PC-3 (cell line): ENCODE data around the gene PLCD1. TPM values are rescaled to one million over a fixed set of nuclear protein-coding genes. Genes with fewer than 3 reads are reported as not detected.

Experiments
- ATAC-seq: fragments of 200-7000 bp; cut with Tn5 transposase; 2 replicates; pipeline ENCODE4 v1.9.1; 2020; ENCODE audit warnings: mild to moderate bottlenecking, moderate library complexity
- BruUV-seq: library from RNA; stranded (reverse); fragments of 400-500 nt; replicated peaks from 2 replicates; lab custom pipeline; 2021; lab: Mats Ljungman, UMichigan
- CTCF ChIA-PET: fragments of 300-600 bp; sonication (Branson Sonifier 250); formaldehyde crosslinking; loops from one replicate; lab custom pipeline; 2022; ENCODE audit warnings: antibody characterized with exemption; lab: Charles Lee
- POLR2A ChIA-PET: fragments of 300-600 bp; sonication (Branson Sonifier 250); formaldehyde crosslinking; loops from one replicate; lab custom pipeline; 2022; ENCODE audit warnings: antibody characterized with exemption; ENCODE audit not compliant: unreplicated experiment; lab: Charles Lee
- DNase-seq: peaks from one replicate; pipeline ENCODE4 v3.0.0-alpha.2; 2015
- H2AFZ ChIP-seq: fragments of 300-600 bp; sonication (generic); 2 replicates; pipeline ENCODE4 v1.6.0; 2016; ENCODE audit warnings: antibody characterized with exemption, low read length
- H3F3A ChIP-seq: fragments of 300-600 bp; sonication (generic); one replicate; pipeline ENCODE4 v1.6.0; 2017; ENCODE audit warnings: antibody characterized with exemption, low read length, control low read depth, mild to moderate bottlenecking; ENCODE audit not compliant: unreplicated experiment
- H3K27ac ChIP-seq: fragments of 300-600 bp; sonication (generic); 2 replicates; pipeline ENCODE4 v1.5.1; 2016; ENCODE audit warnings: mild to moderate bottlenecking, low read length
- H3K27me3 ChIP-seq: fragments of 300-600 bp; sonication (generic); 2 replicates; pipeline ENCODE4 v1.6.1; 2016; ENCODE audit warnings: low read length, mixed read lengths
- H3K36me3 ChIP-seq: fragments of 300-600 bp; sonication (generic); 2 replicates; pipeline ENCODE4 v1.6.1; 2016; ENCODE audit warnings: low read depth, mixed run types, low read length, mixed read lengths
- H3K4me1 ChIP-seq: fragments of 300-600 bp; sonication (generic); 2 replicates; pipeline ENCODE4 v1.5.1; 2016; ENCODE audit warnings: low read length; ENCODE audit not compliant: insufficient read depth
- H3K4me2 ChIP-seq: fragments of 300-600 bp; sonication (generic); 2 replicates; pipeline ENCODE4 v1.6.0; 2016; ENCODE audit warnings: low read length
- H3K4me3 ChIP-seq: fragments of 300-600 bp; sonication (generic); 2 replicates; pipeline ENCODE4 v1.5.1; 2016; ENCODE audit warnings: mild to moderate bottlenecking, low read length, mixed read lengths
- H3K79me2 ChIP-seq: fragments of 300-600 bp; sonication (generic); 2 replicates; pipeline ENCODE4 v1.6.1; 2017; ENCODE audit warnings: low read length, mixed read lengths
- H3K9ac ChIP-seq: fragments of 300-600 bp; sonication (generic); 2 replicates; pipeline ENCODE4 v1.6.0; 2016; ENCODE audit warnings: mild to moderate bottlenecking, low read length
- H3K9me2 ChIP-seq: fragments of 300-600 bp; sonication (generic); replicated peaks from 2 replicates; pipeline ENCODE4 v1.6.1; 2016; ENCODE audit warnings: mixed run types, low read length, mixed read lengths
- H3K9me3 ChIP-seq: fragments of 300-600 bp; sonication (generic); 2 replicates; pipeline ENCODE4 v1.6.1; 2016; ENCODE audit warnings: low read length, mixed read lengths
- H4K20me1 ChIP-seq: fragments of 300-600 bp; sonication (generic); 2 replicates; pipeline ENCODE4 v1.6.1; 2016; ENCODE audit warnings: low read length, mixed read lengths
- EZH2 ChIP-seq: fragments of 300-600 bp; sonication (generic); IDR thresholded peaks from one replicate; pipeline ENCODE4 v1.6.1; 2017; ENCODE audit warnings: antibody characterized with exemption, mild to moderate bottlenecking, low read length; ENCODE audit not compliant: unreplicated experiment
- EZH2phosphoT487 ChIP-seq: fragments of 300-600 bp; sonication (generic); IDR thresholded peaks from 2 replicates; pipeline ENCODE4 v1.6.1; 2018; ENCODE audit warnings: mild to moderate bottlenecking, antibody characterized with exemption, low read length, borderline replicate concordance
- intact Hi-C: fragments of 100-400 bp; cut with micrococcal nuclease; formaldehyde crosslinking; loops from 2 replicates; pipeline ENCODE4 v1.9.0; 2023
- total RNA-seq: library from RNA; depleted of rRNA; stranded (reverse); fragments of >200 nt; gene quantifications from 2 replicates; pipeline ENCODE4 v1.2.3, GENCODE V29; 2014
- TF ChIP-seq, protein P1 (sequence below): fragments of 300-600 bp; sonication (generic); conservative IDR thresholded peaks from 2 replicates; pipeline ENCODE4 v1.5.1; 2017; ENCODE audit warnings: antibody characterized with exemption, low read depth, mild to moderate bottlenecking, low read length

Gene PLCD1
- total RNA-seq, 1 experiment from 2014 or later = 18.5 TPM

DNA sequence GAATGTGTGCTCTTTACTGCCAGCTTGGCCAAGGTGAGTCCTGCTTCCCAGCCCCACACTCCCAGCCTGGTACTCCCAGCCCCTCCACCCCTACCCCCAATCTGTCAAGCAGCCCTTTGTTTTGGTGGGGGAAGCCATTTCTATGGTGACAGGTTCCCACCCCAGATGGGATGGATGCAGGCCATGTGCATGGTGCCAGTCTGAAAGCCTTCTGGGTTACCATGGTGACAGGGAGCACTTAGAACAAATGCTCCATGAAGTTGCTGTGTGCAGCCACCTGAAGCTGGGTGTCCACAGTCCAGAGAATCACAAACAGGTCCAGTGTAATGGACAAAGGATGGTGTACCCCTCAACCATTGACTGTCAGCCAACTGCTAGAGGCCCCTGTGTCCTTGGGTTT, 58.0 kb downstream of the PLCD1 start:
- Histone ChIP-seq H3K4me2 (no peak overlapping the region), H2AFZ (no peak overlapping the region), H3K9me2 (no peaks in the 10 kb centered on the region), H3K27me3 (no peaks in the 10 kb centered on the region), H3K4me3 (no peak overlapping the region), H3K4me1 (no peaks in the 10 kb centered on the region), H3K9ac (no peak overlapping the region), H3F3A (no peaks in the 10 kb centered on the region), H4K20me1 (no peaks in the 10 kb centered on the region), H3K27ac (no peak overlapping the region), H3K9me3 (no peaks in the 10 kb centered on the region), H3K79me2 (no peaks in the 10 kb centered on the region), H3K36me3 (no peaks in the 10 kb centered on the region)
- no peak for ATAC-seq
- POLR2A ChIA-PET = no interaction called here
- DNase-seq = no peak
- no TSS peak for BruUV-seq
- no peak for TF ChIP-seq EZH2
- no peak for TF ChIP-seq EZH2phosphoT487
- intact Hi-C loops = loop anchor here (5.0 kb wide), 1 partner anchor 326 kb away; no protein-coding TSS in a partner anchor
- CTCF ChIA-PET = no interaction called here

DNA sequence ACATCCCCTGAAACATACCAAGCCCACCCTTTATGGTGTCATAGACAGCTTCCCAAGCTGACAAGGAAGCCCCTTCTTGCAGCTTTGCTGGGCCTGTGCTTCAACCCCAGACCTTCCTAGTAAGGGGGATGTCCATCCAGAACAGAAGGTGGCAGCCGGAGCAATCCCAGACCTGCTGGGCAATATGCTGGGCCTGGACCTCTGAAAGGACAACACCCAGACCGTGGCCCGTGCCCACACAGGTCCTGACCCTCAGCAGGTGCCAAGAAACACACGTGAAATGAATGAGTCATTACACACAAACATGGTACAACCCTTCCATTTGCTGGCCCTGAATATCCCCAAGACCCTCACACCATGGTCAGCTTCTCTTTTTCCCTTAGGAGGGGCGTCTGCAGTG, 58.6 kb downstream of the PLCD1 start:
- ATAC-seq = no peak

DNA sequence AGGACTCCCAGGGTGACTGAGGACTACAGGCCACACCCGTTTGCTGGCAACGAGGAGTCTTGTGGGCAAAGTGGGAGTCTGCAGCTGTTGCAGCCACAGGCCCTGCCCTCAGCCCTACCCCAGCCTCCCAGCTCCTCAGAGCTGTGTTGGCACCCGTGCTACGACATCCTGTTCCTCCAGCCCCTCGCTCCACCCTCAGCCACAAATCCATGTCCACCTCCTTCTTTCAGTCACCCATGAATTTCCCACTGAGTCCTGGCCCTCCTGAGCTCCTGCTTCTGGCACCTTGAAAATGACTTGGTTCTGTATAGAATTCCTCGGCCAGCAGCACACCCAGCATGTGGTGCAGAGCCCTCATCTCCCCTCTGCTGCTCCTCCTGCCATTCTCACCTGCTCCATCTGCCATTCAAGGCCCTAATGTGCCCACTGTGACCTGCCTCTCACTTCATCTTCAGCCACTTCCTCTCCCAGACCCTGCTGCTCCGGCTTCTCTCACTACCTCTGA, 59.8 kb downstream of the PLCD1 start:
- Histone ChIP-seq H2AFZ (no peak overlapping the region), H3K79me2 (no peaks in the 10 kb centered on the region), H3K36me3 (no peaks in the 10 kb centered on the region), H4K20me1 (no peaks in the 10 kb centered on the region), H3K4me1 (no peaks in the 10 kb centered on the region), H3K4me2 (no peak overlapping the region), H3F3A (no peaks in the 10 kb centered on the region), H3K9me3 (no peaks in the 10 kb centered on the region), H3K9me2 (no peaks in the 10 kb centered on the region), H3K9ac (no peak overlapping the region), H3K27me3 (no peaks in the 10 kb centered on the region), H3K27ac (no peak overlapping the region), H3K4me3 (no peak overlapping the region)
- CTCF ChIA-PET = no interaction called here
- no TSS peak for BruUV-seq
- ATAC-seq (no peak), DNase-seq (no peak)
- TF ChIP-seq, protein P1, sequence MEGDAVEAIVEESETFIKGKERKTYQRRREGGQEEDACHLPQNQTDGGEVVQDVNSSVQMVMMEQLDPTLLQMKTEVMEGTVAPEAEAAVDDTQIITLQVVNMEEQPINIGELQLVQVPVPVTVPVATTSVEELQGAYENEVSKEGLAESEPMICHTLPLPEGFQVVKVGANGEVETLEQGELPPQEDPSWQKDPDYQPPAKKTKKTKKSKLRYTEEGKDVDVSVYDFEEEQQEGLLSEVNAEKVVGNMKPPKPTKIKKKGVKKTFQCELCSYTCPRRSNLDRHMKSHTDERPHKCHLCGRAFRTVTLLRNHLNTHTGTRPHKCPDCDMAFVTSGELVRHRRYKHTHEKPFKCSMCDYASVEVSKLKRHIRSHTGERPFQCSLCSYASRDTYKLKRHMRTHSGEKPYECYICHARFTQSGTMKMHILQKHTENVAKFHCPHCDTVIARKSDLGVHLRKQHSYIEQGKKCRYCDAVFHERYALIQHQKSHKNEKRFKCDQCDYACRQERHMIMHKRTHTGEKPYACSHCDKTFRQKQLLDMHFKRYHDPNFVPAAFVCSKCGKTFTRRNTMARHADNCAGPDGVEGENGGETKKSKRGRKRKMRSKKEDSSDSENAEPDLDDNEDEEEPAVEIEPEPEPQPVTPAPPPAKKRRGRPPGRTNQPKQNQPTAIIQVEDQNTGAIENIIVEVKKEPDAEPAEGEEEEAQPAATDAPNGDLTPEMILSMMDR = no peak
- TF ChIP-seq EZH2 = no peak
- TF ChIP-seq EZH2phosphoT487 = no peak
- intact Hi-C loops = loop anchor here (5.0 kb wide), 1 partner anchor 328 kb away; no protein-coding TSS in a partner anchor
- POLR2A ChIA-PET = no interaction called here

More for the DNA sequence above, 58.6 kb downstream of the PLCD1 start:
- Histone ChIP-seq H3K9ac (no peak overlapping the region), H3K27ac (no peak overlapping the region), H3F3A (no peaks in the 10 kb centered on the region), H3K27me3 (no peaks in the 10 kb centered on the region), H3K4me2 (no peak overlapping the region), H3K4me3 (no peak overlapping the region), H2AFZ (no peak overlapping the region), H3K79me2 (no peaks in the 10 kb centered on the region), H3K4me1 (no peaks in the 10 kb centered on the region), H3K9me2 (no peaks in the 10 kb centered on the region), H4K20me1 (no peaks in the 10 kb centered on the region), H3K36me3 (no peaks in the 10 kb centered on the region), H3K9me3 (no peaks in the 10 kb centered on the region)
- TF ChIP-seq, protein P1 = no peak
- TF ChIP-seq EZH2phosphoT487 (no peak), EZH2 (no peak)
- intact Hi-C loops = loop anchor here (5.0 kb wide), 1 partner anchor 326 kb away; no protein-coding TSS in a partner anchor
- ChIA-PET POLR2A (no interaction called here), CTCF (no interaction called here)
- no peak for DNase-seq
- no TSS peak for BruUV-seq
